CD4-positive, alpha-beta T cell treated with Interleukin-17A for 4 hours (primary cell): Measurements from ENCODE around the gene VTI1B.
"Not testable (repeated sequence)": the region's sequence is repeated elsewhere in the genome, so short reads cannot be mapped to it uniquely, and the experiment has no call there.

Experiments used
- DNase-seq: peaks from one replicate; pipeline ENCODE4 v3.0.0-alpha.2; 2020; ENCODE audit warnings: mixed read lengths

Gene VTI1B, protein sequence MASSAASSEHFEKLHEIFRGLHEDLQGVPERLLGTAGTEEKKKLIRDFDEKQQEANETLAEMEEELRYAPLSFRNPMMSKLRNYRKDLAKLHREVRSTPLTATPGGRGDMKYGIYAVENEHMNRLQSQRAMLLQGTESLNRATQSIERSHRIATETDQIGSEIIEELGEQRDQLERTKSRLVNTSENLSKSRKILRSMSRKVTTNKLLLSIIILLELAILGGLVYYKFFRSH

GRCh38 chr14:67674480-67675218 is at the start of gene VTI1B:
Gene VTI1B, minus strand, starts transcription at chr14:67674632. Its CDS starts 143 bp downstream, at chr14:67674489.
- DNase-seq = peak; percentile 79

- no peak for DNase-seq
Measured at GRCh38 chr14:67722293-67722692, 47.9 kb upstream of the VTI1B start.

DNA sequence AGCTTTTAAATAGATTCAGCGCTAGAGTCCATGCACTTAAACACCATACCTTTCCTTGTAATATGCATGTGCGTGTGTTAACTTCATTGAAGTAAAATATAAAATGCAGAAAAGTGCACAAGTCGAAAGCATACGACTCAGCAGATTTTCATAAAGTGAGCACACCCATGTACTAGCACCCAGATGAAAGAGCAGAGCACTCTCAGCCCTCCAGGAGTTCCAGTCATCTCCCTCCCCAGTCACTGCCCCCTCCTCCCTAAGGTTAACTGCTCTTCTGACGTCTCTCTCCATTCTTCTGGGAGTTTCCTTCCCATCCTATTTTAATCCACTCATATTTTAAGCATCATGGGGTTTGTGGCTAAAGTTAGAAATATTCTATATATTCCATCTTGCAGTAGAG is 47.4 kb upstream of the VTI1B start:
- DNase-seq = no peak

DNA sequence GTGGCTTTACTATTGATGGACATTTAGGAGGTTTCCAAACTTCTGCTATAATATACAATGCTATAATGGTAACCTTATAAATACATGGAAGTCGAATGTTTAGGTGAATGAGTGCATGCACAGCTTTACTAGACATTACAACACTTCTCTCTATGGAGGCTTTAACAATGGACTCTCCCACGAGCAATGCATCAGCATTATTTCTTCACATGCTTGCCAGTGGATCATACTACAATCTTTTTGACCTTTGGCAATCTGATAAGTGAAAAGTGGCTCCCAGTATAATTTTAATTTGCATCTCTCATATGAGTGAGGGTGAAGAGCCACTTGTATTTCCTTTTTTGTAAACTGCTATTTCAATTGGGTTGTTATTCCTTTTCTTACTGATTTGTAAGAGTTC is 45.4 kb upstream of the VTI1B start:
- no peak for DNase-seq

- not testable (repeated sequence) for DNase-seq
Measured at GRCh38 chr14:67719385-67719784, 45.0 kb upstream of the VTI1B start.

GRCh38 chr14:67718265-67718664 is 43.8 kb upstream of the VTI1B start:
- no peak for DNase-seq

- DNase-seq = no peak
Measured at GRCh38 chr14:67717048-67717447, 42.6 kb upstream of the VTI1B start.

DNA sequence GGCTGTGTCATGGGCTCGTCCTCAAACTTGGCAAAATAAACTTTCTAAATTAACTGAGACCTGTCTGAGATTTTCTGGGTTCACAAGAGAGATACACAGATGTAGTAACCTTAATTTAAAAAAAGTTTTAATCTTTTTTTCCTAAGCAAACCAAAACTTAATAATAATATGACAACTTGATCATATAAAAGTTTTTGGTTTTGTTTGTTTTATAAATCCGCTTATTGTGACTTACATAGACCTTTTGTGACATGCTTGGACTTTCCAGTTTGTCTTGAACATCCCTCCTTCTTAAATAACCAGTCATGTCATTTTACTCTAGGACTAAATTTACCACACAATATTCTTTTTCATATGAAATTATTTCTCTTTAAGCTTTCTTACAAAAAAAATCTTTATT is 35.8 kb upstream of the VTI1B start:
- no peak for DNase-seq

DNA sequence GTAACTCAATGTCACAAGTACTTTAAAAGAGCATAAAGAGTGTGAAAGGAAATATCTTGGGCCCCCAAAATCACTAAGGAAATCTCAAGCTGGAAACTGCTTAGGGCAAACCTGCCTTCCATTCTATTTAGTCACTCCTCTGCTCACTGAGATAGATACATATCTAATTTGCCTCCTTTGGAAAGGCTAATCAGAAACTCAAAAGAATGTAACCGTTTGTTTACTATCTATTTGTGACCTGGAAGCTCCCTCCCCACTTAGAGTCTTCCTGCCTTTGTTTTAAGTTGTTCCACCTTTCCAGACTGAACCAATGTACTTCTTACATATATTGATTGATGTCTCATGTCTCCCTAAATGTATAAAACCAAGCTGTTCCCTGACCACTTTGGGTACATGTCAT is 35.4 kb upstream of the VTI1B start:
- not testable (repeated sequence) for DNase-seq

GRCh38 chr14:67709346-67709745 is 34.9 kb upstream of the VTI1B start:
- DNase-seq = not testable (repeated sequence)

- no peak for DNase-seq
Measured at GRCh38 chr14:67705211-67705610, 30.8 kb upstream of the VTI1B start.

DNA sequence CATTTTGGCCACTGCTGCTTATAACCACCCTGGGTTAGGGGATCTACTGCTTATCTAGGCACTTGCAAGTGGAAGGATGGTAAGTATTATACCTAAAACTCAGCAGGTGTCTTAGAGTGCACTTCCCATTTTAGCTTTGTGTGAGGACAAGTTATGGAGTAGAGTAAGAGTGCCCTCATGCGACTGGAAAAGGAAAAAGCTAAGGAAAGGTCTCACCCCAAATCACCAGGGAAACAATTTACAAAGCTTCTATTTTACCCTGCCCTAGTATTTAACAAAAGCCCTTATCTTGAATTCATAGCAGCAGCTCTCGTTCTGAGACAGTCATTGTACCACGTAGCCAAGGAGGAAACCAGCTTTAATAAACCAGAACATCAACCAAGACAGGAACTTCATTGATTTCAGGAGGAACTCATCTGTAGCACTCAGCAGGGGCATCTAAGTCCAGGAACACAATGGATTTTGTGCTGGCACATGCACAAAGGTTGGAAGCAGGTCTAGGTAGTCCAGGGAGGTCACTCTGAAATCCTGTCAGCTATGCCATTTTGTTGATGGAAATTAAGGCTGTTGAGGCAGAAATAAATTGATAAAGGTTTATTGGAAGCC is 30.2 kb upstream of the VTI1B start:
- peak; percentile 45 for DNase-seq

GRCh38 chr14:67703997-67704396 is 29.6 kb upstream of the VTI1B start:
- DNase-seq = no peak

GRCh38 chr14:67701492-67701891 is 27.1 kb upstream of the VTI1B start, which contains the start of gene RDH12:
Gene RDH12, plus strand, starts transcription at chr14:67701886. Its CDS starts 20,757 bp downstream, at chr14:67722643.
- not testable (repeated sequence) for DNase-seq

GRCh38 chr14:67698179-67698578 is 23.7 kb upstream of the VTI1B start:
- no peak for DNase-seq

- no peak for DNase-seq
Measured at GRCh38 chr14:67697006-67697405, 22.6 kb upstream of the VTI1B start.

GRCh38 chr14:67695394-67695949 is 21.0 kb upstream of the VTI1B start, which contains the start of gene RDH11:
Gene RDH11, minus strand, starts transcription at chr14:67695764. Its CDS starts 61 bp downstream, at chr14:67695703.
- DNase-seq = peak; percentile 84

GRCh38 chr14:67694791-67695393 is 20.5 kb upstream of the VTI1B start:
- peak; percentile 65 for DNase-seq

- DNase-seq = no peak
Measured at GRCh38 chr14:67690011-67690410, 15.6 kb upstream of the VTI1B start.

DNA sequence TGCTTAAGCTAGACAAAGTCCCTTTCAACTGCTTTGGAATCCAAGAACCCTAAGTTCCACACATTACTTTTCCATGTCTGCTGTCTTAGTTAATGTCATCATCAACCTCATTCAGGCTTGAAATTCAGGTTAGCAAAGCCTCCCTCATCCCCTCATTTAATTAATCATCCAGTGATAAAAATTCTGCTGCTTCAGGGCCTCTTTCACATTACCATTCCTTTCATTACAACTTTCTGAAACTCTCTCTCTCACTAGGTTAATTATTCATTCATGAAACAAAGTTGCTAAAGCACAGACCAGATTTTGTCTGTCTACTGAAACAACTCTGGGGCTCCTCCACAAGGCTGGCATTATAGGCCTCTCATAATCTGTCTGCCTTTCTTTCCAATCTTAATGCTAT is 9.4 kb upstream of the VTI1B start:
- no peak for DNase-seq

DNA sequence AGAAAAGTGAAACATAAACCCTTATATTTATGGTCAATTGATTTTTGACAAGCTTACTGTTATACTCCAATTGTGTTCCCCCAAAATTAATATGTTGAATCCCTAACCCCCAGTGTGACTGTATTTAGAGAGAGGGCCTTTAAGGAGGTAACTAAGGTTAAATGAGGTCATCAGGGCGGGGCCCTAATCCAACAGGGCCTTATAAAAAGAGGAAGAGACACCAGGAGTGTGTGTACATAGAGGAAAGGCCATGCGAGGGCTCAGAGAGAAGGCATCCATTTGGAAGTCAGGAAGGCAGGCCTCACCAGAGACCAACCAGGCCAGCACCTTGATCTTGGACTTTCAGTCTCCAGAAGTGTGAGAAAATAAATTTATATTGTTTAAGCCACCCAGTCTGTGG is 6.5 kb upstream of the VTI1B start:
- DNase-seq = no peak

DNA sequence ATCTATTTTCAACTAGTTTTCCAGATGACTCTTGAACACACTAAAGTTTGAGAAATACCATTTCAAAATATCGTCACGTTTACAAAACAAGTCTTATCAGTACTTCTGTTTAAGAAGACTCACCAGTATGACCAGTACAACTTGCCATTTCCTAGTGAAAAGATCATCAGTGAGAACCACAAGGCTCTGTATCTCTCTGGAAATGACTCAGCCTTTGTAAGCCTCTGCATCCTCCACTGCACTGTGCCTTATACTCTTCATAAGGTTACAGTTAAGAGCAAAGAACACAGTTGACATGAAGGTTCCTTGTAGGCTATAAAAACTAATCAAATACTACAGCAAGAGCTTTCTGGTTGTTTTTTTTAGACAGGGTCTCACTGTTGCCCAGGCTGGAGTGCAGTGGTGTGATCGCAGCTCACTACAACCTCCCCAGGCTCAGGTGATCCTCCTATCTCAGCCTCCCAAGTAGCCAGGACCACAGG is 5.7 kb upstream of the VTI1B start:
- DNase-seq = no peak

DNA sequence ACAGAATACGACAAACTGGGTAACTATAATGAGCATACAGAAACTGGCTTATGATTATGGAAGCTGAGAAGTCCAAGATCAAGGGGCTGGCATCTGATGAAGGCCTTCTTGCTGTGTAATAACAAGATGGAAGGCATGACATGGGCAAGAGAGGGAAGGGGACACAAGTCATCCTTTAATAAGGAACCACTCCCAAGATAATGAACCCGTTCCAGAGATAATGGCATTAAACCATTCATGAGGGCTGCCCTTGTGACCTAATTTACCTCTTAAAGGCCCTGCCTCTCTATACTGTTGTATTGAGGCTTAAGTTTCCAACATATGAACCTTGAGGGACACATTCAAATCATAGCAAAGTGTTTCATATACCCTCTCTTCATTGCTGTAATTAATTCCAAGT is 4.6 kb upstream of the VTI1B start:
- DNase-seq = no peak
